ENCODE measurements around the gene TTC9. TPM values are rescaled to one million over a fixed set of nuclear protein-coding genes. Genes with fewer than 3 reads are reported as not detected.

The TTC9 gene
- total RNA-seq, 4 donors from 2014 or later: 3.9 to 6.9 (median 5.4) TPM

- no peaks in the 10 kb centered on the region for H3K36me3 ChIP-seq
- 81 to 91% methylated on average over 6 of the region's 6 CpGs for WGBS, 2 donors
- TF ChIP-seq POLR2A (IDR thresholded peaks at IDR 0.05) (no peak), EP300 (IDR thresholded peaks at IDR 0.05) (no peak), CTCF (IDR thresholded peaks at IDR 0.05) (no peak)
Measured at GRCh38 chr14:70707138-70708038, 65.7 kb downstream of the TTC9 start.

GRCh38 chr14:70708717-70709570, 67.2 kb downstream of the TTC9 start:
- DNase-seq (ENCODE audit: low spot score in 2 of 2): no peak
- Histone ChIP-seq H3K27ac (no peak overlapping the region), H3K4me3 (no peak overlapping the region), H3K27me3 (no peaks in the 10 kb centered on the region), H3K9me3 (no peaks in the 10 kb centered on the region), H3K36me3 (no peaks in the 10 kb centered on the region), H3K4me1 (peaks cover 0 to 11% (median 0%) of the 10 kb centered on the region in 4 donors)
- WGBS, 2 donors: 73 to 77% methylated on average over 15 of the region's 15 CpGs
- TF ChIP-seq CTCF (IDR thresholded peaks at IDR 0.05) (no peak), EP300 (IDR thresholded peaks at IDR 0.05) (no peak), POLR2A (IDR thresholded peaks at IDR 0.05) (no peak)

More at GRCh38 chr14:70707138-70708038, 65.7 kb downstream of the TTC9 start:
- no peak for DNase-seq (ENCODE audit: low spot score in 2 of 2)
- Histone ChIP-seq H3K4me1 (no peaks in the 10 kb centered on the region), H3K4me3 (no peak overlapping the region), H3K27me3 (no peaks in the 10 kb centered on the region), H3K27ac (no peak overlapping the region), H3K9me3 (no peaks in the 10 kb centered on the region)

GRCh38 chr14:70709726-70710382, 68.1 kb downstream of the TTC9 start:
- 60 to 65% methylated on average over 7 to 8 of the region's 8 CpGs for WGBS, 2 donors
- no peak for TF ChIP-seq CTCF (IDR thresholded peaks at IDR 0.05)
- no peak for TF ChIP-seq EP300 (IDR thresholded peaks at IDR 0.05)
- TF ChIP-seq POLR2A (IDR thresholded peaks at IDR 0.05): no peak

GRCh38 chr14:70711451-70711850, 69.7 kb downstream of the TTC9 start:
- H3K9me3 ChIP-seq: no peaks in the 10 kb centered on the region
- 93 to 94% methylated on average over 1 of the region's 1 CpG for WGBS, 2 donors
- DNase-seq (ENCODE audit: low spot score in 2 of 2): no peak
- no peaks in the 10 kb centered on the region for H3K36me3 ChIP-seq
- H3K4me1 ChIP-seq: peaks cover 0 to 12% (median 0%) of the 10 kb centered on the region in 4 donors
- no peak for TF ChIP-seq CTCF (IDR thresholded peaks at IDR 0.05)
- no peak for TF ChIP-seq POLR2A (IDR thresholded peaks at IDR 0.05)
- TF ChIP-seq EP300 (IDR thresholded peaks at IDR 0.05): no peak
- H3K4me3 ChIP-seq: no peak overlapping the region
- H3K27me3 ChIP-seq: no peaks in the 10 kb centered on the region
- H3K27ac ChIP-seq: no peak overlapping the region

More at GRCh38 chr14:70709726-70710382, 68.1 kb downstream of the TTC9 start:
- Histone ChIP-seq H3K36me3 (no peaks in the 10 kb centered on the region), H3K4me3 (no peak overlapping the region), H3K27ac (no peak overlapping the region), H3K27me3 (no peaks in the 10 kb centered on the region), H3K9me3 (no peaks in the 10 kb centered on the region), H3K4me1 (peaks cover 0 to 12% (median 0%) of the 10 kb centered on the region in 4 donors)
- DNase-seq (ENCODE audit: low spot score in 2 of 2): no peak

Measured in tibial nerve (tissue), 4 donors.